Stimulated activated CD8-positive, alpha-beta memory T cell treated with anti-CD3 and anti-CD28 coated beads, Interleukin-7, amount 100 ng/mL, for 1 hour (primary cell): ENCODE results near the gene FYN.
A peak's percentile ranks its signal among the peaks of the same experiment; 100 is the strongest.
"Not testable (repeated sequence)": the region's sequence is repeated elsewhere in the genome, so short reads cannot be mapped to it uniquely, and the experiment has no call there.

Experiments
- DNase-seq, 2 donors: peaks; one replicate each; pipeline ENCODE4 v3.0.0-alpha.2; 2020; ENCODE audit warnings: low read depth in 2 of 2

The FYN gene

DNA sequence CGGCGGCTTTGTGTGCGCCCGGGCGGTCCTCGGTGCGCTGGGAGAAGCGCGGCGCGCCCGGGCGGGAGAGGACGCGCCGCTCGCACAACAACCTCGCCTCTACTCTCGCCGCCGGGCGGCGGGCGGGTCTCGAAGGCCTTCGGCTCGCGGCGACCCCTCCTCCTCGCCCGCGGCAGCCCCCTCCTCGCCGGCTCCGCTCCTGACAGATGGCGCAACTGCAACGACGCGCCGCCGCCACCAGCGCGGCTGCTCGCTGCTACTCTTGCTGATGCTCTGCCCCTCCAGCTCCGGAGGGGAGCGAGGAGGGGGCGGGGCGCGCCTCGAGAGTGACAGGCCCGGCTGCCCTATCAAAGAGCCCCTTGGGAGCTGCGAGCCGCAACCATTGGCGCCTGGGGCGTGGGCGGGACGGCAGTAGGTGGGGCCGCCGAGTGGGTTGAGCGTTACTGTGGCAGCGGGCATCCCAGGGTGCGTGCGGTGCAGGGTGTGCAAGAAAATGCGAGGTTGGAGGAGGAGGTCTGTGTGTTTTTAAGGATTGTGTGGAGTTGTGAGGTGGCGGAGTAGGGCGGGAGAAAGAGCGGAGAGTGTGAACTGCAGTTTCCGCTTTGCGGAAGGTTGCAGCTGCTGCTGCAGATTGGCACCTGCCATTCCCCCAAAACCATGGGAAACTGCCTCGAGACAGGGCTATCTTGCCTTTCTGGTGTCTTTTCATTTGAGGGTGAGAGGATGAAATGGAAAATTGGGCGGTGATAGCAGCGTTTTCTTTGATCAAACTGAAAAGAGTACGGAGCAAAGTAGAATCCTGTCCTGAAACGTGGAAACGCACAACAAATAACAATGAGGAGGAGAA, at the start of gene FYN:
Gene FYN (minus strand): TSS at position 275 of the 847 bp plus-strand sequence. CDS start 153,401 bp downstream, outside the sequence.
- DNase-seq = peak; percentile 96 to 98

DNA sequence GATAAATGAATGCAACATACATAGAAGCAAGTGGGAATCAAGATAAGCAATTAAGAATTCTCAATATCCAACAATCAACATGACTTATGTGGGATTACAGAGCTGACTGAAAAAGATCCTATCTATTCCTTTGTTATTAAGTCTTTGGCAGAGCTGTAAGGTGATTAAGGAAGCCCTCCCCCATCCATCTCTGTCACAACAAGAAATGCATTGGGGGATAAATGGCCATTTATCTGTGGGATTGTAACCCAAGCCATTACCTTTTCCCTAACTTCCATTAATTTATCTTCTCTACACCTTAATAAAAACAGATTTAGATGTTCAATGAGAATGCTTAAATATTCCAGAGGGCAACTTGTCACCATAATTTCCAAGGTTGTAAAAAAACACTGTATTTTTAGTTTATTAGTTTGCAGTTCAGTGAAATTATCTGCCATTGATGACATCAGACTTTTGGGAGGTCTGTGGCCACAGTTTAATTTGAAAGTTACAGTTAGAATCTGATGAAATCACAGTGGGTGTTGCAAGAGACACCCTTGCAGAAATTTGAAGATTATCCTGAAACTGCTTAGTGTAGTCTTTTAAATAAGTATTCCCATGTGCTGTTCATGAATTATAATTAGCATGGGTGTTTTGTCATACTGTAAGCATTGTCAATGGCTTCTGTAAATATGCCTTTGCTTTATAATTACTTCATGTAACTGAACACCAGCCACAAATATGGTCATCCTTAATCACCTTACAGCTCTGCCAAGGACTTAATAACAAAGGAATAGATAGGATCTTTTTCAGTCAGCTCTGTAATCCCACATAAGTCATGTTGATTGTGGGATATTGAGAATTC, 49.4 kb upstream of the FYN start:
- DNase-seq = no peak

DNA sequence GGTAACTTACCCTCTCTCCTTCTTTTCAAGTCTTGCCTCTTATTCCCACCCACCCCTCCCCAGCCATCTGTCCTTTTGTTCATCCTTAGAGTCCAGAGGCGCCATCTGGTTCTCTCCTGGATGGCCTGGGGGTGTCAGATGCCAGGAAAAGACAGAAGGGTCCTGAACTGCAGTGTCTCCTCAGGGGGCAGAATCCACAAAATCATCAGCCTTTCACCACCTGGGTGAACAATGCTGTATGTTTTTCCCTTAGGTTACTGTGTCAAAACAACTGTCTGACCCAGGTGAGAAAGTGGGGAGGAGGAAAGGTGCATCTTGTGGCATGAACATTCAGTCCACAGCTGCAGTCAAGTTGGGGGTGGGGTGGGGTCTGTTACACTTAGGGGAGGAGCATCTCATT, 47.9 kb upstream of the FYN start:
- DNase-seq = no peak

DNA sequence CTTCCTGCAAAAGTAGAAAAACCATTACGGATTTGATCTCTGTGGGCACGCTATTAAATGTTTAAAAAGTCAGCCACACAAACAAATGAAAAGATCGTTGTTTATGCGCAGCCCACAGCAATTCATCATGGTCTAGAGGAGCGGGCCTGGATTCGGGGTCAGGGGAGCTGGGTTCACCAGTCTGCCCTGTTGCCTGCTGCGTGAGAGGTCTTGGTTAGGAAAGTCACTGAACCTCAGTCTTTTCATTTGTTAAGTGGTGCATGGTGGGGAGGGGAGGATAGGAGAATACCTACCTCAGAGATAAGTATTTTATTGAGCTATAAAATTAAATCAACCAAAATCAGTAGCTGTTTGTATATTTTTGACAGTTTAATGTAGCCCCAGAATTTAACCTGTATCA, 47.3 kb upstream of the FYN start:
- DNase-seq = no peak

DNA sequence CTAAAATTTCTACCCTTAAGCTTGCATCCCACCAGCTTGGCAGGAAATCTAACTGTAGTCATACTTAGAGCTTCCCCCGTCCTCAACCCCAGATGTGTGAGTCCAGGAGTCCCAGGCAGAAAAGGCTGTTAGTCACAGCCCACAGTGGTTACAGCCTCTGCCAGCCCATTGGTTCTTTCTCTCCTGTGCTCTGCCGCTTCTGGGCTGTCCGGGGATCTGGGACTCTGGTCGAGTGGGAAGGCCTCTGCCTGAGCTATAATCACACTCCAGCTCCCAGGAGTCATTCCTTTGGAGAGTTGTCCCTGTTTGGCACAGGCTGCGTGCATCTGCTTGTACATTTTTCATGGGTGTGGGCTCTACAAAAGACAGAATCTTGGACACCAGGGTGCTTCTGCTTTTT, 45.6 kb upstream of the FYN start:
- no peak for DNase-seq

DNA sequence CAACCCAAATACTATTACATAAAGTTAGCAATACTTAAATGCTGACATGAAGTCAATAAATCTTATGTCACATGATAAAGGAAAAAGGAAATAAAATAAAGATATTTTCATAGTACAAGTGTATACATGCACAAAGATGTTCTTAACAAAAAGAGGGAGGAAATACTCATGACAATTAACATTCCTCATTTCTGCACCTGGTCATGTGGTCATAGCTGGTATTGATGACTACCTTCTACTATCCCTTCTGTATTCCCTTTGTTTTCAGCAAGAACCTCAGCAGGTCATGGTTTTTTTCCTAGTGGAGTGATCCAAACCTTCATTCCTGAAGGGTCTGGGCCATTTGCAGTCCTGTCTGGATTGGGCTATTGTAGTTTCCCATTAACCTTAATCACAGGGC, 43.5 kb upstream of the FYN start:
- DNase-seq = no peak

DNA sequence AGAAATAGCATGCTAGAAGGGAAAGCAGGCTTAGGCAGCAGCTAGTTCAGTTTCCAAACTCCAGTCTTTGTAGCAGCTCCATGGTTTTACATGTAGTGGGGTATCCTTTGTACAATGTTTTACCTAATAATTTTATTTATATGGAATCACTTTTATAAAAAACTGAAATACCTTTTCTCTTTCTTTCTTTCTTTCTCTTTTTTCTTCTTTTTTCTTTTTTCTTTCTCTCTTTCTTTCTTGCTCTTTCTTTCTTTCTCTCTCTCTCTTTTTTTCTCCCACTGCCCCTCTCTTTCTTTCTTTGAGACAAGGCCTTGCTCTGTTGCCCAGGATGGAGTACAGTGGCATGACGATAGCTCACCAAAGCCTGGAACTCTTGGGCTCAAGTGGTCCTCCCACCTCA, 41.4 kb upstream of the FYN start:
- no peak for DNase-seq

DNA sequence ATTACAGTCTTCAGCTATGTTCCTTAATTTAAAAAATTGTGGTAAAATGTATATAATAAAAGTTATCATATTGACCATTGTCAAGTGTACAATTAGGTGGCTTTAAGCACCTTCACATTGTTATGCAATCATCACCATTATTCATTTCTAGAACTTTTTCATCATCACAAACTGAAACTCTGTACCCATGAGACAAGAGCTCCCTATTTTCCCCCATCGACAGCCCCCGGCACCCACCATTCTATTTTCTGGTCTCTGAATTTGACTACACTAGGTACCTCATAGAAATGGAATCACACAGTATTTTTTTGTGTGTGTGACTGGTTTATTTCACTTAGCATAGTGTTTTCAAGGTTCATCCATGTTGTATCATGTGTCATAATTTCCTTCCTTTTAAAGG, 39.7 kb upstream of the FYN start:
- no peak for DNase-seq

DNA sequence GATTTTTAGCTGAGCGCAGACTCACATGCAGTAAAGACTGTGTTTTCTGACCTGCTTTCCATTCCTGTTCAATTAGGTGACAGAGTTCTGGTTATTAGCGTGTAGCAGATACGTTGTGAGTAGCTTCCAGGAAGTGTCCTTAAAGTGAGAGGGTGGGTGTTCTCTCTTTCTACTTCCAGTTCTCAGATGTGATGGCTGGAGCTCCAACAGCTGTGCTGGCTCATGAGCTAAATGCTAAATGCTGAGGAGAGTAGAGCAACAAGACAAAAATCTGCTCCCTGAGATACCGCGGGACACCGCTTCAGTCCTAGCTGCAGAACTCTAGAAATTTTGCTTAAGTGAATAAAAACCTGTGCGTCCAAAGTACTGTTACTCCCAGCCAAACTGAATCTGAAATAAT, 38.2 kb upstream of the FYN start:
- no peak for DNase-seq

DNA sequence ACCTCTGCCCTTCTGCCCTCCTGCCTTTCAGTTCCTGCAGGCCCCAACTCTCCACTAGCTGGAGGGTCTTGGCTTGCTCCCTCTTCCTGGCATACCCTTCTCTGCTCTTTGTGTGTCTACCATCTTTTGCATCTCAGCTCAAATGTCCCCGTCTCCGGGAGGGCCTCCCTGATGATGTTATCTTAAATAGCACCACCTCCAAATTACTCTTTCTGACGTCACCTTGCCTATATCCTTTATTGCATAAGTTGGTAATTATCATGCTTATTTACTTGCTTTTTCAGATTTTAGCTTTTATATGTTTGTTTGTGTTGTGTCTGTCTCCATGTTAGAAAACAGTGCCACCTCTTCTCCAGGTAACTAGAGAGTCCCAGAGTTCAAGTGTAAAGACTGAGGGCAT, 36.0 kb upstream of the FYN start:
- no peak for DNase-seq

DNA sequence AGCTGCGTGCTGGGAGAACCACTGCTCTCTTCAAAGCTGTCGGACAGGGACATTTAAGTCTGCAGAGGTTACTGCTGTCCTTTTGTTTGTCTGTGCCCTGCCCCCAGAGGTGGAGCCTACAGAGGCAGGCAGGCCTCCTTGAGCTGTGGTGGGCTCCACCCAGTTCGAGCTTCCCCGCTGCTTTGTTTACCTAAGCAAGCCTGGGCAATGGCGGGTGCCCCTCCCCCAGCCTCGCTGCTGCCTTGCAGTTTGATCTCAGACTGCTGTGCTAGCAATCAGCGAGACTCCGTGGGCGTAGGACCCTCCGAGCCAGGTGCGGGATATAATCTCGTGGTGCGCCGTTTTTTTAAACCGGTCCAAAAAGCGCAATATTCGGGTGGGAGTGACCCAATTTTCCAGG, 35.1 kb upstream of the FYN start:
- DNase-seq = not testable (repeated sequence)

DNA sequence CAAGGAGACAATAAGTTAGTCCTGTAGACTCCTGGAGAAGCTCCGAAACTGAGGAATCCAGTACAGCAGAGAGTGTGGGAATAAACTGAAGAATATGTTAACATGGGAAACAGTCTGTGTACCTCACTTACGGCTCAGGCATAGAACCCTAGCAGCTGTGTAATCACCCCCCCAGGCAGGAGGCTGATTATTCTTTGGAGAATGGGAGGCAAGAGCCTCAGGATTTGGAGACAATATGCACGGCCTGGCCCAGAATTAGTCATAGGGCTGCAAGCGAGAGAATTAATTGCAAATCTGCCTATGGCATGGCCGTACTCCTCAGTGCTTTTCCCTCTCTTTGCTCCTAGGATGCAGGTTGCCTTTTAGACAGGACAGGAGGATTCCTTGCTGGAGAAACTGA, 27.5 kb upstream of the FYN start:
- DNase-seq = no peak

DNA sequence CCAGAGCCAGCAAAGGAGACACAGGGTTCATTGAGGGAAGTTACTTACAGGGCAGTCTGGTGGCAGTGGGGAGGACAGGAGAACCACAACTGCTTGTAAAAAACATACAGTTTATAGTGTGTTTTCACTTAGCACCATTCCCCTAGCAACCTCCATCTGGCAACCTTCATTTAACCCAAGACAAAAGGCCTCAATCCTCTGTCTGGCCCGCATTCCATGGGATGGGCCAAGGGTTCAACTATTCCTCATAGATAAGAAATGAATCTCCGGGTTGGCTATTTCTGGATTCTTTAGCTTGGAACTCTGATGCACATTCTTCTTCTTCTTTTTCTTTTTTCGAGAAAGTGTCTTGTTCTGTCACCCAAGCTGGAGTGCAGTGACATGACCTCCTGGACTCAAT, 26.3 kb upstream of the FYN start:
- no peak for DNase-seq

DNA sequence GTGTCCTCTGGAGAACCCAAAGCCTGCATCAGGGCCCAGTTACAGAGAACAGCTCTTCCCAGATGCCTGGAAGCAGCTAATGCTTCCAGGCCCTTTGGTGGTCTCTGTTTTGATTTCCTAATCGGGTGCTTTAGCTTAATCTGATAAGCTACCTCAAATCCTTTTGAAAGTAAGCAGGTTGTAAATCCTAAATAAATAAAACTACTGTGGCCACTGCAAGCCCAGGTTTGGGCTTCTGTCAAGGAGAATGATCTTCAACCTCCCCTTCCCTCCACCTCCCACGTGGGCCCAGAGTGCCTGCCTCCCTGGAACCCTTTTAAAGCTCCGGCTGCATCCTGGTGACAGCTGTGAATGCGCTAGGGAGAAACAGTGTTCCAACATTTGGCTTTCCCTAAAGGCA, 25.2 kb upstream of the FYN start:
- DNase-seq = no peak

DNA sequence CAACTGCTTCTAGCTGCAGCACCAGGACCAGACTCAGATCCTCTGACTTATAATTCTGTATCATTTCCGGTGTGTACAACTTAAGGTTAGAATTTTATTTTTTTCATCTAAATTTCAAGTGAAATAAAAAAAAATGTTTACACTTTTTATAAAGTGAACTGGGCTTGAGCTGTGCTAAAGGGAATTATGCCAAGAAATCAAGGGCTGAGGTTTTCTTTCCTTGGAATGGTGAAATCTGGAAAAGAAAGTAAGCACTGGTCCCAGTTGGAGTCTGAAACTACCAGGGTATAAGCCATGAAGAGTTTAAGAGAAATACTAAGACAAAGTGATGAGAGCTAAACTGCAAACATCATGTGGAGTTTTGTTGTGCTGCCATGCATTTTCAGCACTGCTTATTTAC, 21.7 kb upstream of the FYN start:
- DNase-seq = no peak

DNA sequence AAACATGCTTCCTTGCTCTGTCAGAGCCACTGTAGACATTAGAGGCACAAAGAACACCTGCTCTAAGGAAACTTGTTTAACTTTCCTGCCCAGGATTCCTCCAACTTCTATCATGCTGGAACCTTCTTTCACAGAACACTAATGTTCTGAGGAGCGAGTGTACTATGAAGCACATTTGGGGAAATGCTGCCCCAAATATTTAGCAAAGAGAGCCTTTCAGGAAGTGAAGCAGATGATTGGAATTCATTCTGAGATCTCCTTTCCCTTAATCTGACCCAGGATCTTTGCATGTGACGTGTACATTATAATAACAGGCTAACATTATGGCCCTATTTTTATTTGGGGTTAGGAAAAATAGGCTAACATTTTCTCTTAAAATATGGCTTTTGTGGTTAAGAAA, 21.0 kb upstream of the FYN start:
- DNase-seq = no peak

DNA sequence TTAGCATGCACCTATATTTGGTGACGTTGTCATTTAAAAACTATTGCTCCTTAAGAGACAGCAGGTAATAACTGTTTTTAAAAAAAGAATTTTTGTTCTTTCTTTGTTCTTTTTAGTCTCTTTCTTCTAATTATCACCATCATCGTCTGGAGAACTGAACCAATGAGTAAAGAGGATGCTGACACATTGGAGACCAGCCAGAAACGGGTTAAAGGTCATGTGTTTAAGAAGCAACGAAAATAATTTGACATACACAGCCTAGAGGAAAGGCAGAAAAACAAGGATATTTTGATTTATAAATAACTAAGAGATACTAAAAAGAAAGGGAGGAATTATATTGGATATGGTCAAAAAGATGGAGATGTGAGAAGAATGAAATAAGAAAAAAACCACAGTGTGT, 19.2 kb upstream of the FYN start:
- no peak for DNase-seq

DNA sequence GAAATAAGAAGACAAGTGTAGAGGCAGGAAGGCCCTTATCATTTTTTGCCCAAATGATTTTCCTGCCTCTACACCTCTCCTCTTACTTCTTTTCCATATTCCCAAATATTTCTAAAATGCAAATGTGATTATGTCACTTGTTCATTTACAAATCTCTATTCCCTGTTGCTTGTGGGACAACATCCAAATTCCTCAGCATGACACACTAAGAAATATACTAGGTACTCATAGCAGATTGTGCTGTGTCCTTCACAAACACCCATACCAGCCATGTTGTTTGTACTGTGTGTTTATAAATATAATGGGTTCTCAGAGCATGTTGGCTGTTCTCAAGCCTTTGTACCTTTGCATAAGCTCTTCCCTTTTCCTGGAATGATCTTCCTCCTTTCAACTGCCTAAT, 17.7 kb upstream of the FYN start:
- DNase-seq = no peak

DNA sequence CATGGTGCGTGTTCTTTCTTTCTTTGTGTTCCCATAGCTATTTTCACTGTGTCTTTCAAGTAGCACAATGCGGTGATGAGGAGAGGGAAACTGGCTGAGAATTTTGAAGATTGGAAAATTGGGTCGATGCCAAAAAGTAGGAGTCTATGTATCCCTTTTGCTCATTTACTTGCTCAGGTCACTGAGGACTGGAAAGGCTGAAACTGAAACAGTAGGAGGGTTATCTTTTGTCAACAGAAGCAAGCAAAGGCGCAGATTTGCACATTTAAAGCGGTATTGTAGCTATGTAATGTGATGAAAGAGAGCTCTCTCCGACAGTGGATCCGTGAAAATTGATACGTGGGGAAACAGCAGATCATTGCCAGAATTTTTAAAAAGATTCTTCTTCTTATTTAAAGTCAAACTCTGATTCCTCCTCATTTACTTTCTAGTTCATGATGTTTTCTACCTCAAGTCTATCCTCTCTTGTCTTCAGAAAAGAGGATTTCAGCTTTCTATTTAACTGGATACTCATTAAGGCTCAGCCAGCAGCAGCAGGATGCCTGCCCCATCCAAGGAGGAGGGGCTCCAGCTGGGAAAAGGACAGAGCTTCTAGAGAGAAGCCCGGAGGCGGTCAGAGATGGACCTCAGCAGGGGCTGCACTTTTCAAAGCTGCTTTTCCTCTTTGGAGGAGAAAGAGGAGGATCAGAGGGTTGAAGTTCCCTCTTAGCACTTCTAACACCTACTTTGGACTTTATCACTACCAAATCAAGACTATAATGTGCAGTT, 15.9 kb upstream of the FYN start:
- DNase-seq = no peak

DNA sequence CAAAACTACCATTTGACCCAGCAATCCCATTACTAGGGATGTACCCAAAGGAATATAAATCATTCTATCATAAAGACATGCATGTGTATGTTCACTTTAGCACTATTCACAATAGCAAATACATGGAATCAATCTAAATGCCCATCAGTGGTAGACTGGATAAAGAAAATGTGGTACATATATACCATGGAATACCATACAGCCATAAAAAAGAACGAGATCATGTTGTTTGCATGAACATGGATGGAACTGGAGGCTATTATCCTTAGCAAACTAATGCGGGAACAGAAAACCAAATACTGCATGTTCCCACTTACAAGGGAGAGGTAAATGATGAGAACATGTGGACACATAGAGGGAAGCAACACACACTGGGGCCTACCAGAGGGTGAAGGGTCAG, 13.5 kb upstream of the FYN start:
- not testable (repeated sequence) for DNase-seq

DNA sequence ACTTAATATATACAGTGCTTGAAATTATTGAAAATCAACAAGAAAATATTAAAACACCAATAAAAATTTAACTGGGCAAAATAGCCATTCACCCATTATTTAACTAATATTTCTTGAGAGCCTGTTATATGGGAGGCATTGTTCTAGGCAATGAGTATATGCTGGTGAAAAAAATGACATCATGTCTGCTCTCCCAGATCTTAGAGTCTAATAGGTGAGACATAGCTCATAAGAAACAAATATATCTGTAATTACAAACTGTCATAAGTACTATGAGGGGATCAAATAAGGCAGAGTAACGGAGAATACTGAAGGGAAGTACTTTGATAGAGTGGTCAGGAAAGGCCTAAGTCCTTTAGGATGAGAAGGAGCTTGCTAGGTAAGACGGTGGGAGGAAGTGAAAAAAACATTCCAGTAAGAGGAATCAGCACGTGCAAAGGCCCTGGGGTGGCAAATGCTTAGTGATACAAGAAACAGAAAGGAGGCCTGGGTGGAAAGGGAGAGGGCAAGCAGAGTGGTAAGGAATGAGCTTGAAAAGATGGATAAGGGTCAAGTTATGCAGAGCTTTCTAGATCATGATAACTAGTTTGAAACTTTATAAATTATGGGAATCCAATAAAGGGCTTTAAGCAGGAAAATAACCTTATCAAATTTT, 12.2 kb upstream of the FYN start:
- no peak for DNase-seq

DNA sequence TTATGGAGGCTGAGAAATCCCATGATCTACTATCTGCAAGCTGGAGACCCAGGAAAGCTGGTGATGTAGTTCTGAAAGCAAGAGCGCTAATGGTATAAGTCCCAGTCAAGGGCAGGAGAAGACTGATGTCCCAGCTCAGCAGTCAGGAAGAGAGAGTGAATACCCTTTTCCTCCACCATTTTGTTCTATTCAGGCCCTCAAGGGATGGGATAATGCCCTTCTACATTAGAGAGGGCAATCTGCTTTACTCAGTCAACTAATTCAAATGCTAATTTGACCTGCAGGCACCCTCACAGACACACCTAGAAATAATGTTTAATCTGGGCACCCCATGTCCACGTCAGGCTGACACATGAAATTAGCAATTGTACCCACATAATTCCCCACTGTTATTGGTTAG, 10.8 kb upstream of the FYN start:
- DNase-seq = no peak
